ENCODE data around the gene RAP1GAP2.

DNA sequence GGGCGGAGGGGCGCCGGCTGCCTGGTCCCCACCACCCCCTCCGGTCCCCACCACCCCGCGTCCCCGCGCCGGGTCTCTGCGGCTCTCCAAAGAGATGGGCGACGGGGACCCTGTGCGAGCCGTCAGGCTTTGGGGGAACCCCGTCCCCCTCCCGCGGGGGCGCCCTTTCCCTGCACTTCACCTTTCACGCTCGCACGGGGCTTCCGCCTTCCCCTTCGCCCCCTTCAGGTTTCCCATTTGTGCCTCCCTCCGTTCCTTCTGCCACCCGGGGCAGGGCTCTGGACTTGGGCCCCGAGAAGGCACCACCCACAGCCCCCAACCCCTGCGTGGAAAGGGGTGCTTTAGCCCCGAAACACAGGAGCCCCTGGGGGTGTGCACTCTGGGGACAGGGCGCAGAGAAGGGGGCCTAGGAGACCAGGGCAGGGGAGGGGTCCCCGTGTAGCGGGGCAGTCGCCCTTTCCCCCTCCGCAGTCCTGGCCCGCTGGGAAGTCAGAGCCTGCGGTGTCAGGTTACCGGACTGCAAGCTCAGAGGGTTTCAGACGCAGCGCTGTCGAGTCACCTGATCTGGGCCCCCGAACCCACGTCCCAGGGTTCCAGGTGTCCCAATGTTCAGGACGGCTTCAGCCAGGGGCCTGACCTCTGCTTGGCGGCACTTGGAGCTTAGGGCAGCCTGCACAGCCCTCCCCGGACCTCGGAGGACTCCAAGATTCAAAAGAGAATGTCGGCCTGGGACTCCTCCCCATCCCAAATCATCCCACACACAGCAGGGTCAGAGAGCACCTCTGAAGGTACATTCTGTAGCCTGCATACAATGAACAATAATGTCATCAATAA, 40.1 kb upstream of the RAP1GAP2 start:
- no peak for TF ChIP-seq ATF2 (CRISPR knock-in tag; IDR thresholded peaks at IDR 0.05; ENCODE audit: borderline replicate concordance, low read depth)
- TF ChIP-seq, protein P1, sequence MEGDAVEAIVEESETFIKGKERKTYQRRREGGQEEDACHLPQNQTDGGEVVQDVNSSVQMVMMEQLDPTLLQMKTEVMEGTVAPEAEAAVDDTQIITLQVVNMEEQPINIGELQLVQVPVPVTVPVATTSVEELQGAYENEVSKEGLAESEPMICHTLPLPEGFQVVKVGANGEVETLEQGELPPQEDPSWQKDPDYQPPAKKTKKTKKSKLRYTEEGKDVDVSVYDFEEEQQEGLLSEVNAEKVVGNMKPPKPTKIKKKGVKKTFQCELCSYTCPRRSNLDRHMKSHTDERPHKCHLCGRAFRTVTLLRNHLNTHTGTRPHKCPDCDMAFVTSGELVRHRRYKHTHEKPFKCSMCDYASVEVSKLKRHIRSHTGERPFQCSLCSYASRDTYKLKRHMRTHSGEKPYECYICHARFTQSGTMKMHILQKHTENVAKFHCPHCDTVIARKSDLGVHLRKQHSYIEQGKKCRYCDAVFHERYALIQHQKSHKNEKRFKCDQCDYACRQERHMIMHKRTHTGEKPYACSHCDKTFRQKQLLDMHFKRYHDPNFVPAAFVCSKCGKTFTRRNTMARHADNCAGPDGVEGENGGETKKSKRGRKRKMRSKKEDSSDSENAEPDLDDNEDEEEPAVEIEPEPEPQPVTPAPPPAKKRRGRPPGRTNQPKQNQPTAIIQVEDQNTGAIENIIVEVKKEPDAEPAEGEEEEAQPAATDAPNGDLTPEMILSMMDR (IDR thresholded peaks at IDR 0.05): no peak
- TF ChIP-seq, protein P2, sequence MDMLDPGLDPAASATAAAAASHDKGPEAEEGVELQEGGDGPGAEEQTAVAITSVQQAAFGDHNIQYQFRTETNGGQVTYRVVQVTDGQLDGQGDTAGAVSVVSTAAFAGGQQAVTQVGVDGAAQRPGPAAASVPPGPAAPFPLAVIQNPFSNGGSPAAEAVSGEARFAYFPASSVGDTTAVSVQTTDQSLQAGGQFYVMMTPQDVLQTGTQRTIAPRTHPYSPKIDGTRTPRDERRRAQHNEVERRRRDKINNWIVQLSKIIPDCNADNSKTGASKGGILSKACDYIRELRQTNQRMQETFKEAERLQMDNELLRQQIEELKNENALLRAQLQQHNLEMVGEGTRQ (CRISPR knock-in tag; IDR thresholded peaks at IDR 0.05): peak; percentile 76
